ENCODE results near the gene EFL1.

The EFL1 gene

GRCh38 chr15:82150645-82151044 is 111.9 kb downstream of the EFL1 start:
- no peak overlapping the region for H3K4me3 ChIP-seq (ENCODE audit: control insufficient read depth, low read depth, low read length)
- no peak for TF ChIP-seq CTCF (IDR thresholded peaks at IDR 0.05; ENCODE audit: control insufficient read depth, insufficient read depth, low read depth, low read length, missing control alignments)
- DNase-seq (ENCODE audit: low read depth) = no peak

GRCh38 chr15:82146990-82147461 is 115.5 kb downstream of the EFL1 start:
- no peak overlapping the region for H3K4me3 ChIP-seq (ENCODE audit: control insufficient read depth, low read depth, low read length)
- no peak for TF ChIP-seq CTCF (IDR thresholded peaks at IDR 0.05; ENCODE audit: control insufficient read depth, insufficient read depth, low read depth, low read length, missing control alignments)
- DNase-seq (ENCODE audit: low read depth) = no peak

- no peak overlapping the region for H3K4me3 ChIP-seq (ENCODE audit: control insufficient read depth, low read depth, low read length)
- TF ChIP-seq CTCF (IDR thresholded peaks at IDR 0.05; ENCODE audit: control insufficient read depth, insufficient read depth, low read depth, low read length, missing control alignments) = no peak
- no peak for DNase-seq (ENCODE audit: low read depth)
Measured at GRCh38 chr15:82146576-82146975, 116.0 kb downstream of the EFL1 start.

- no peak for DNase-seq (ENCODE audit: low read depth)
Measured at GRCh38 chr15:82143390-82144385, 118.8 kb downstream of the EFL1 start.

GRCh38 chr15:82140886-82141285 is 121.6 kb downstream of the EFL1 start:
- TF ChIP-seq CTCF (IDR thresholded peaks at IDR 0.05; ENCODE audit: control insufficient read depth, insufficient read depth, low read depth, low read length, missing control alignments) = no peak
- DNase-seq (ENCODE audit: low read depth) = no peak
- H3K4me3 ChIP-seq (ENCODE audit: control insufficient read depth, low read depth, low read length) = no peak overlapping the region

More at GRCh38 chr15:82143390-82144385, 118.8 kb downstream of the EFL1 start:
- no peak overlapping the region for H3K4me3 ChIP-seq (ENCODE audit: control insufficient read depth, low read depth, low read length)
- no peak for TF ChIP-seq CTCF (IDR thresholded peaks at IDR 0.05; ENCODE audit: control insufficient read depth, insufficient read depth, low read depth, low read length, missing control alignments)

GRCh38 chr15:82139823-82140268 is 122.7 kb downstream of the EFL1 start:
- peak; percentile 67 for TF ChIP-seq CTCF (IDR thresholded peaks at IDR 0.05; ENCODE audit: control insufficient read depth, insufficient read depth, low read depth, low read length, missing control alignments)
- H3K4me3 ChIP-seq (ENCODE audit: control insufficient read depth, low read depth, low read length) = no peak overlapping the region
- no peak for DNase-seq (ENCODE audit: low read depth)

Data from AG09309 (cell line).